CD4-positive, alpha-beta T cell (primary cell): ENCODE results near the gene TMX1. TPM values are rescaled to one million over a fixed set of nuclear protein-coding genes. Genes with fewer than 3 reads are reported as not detected.

Experiments
- ATAC-seq: fragments of 200-7000 bp; cut with Tn5 transposase; one replicate; pipeline ENCODE4 v1.10.0; 2022; ENCODE audit warnings: mild to moderate bottlenecking; ENCODE audit not compliant: poor library complexity
- CTCF ChIA-PET: fragments of 350-600 bp; sonication (Branson Sonifier 250); formaldehyde crosslinking; loops from one replicate; lab custom pipeline; 2021; ENCODE audit warnings: antibody characterized with exemption, inconsistent platforms; lab: Charles Lee
- POLR2A ChIA-PET: fragments of 350-600 bp; sonication (Branson Sonifier 250); formaldehyde crosslinking; loops from one replicate; lab custom pipeline; 2021; ENCODE audit warnings: antibody characterized with exemption, inconsistent platforms; lab: Charles Lee
- DNase-seq, 14 experiments: peaks; one replicate each; pipeline ENCODE4 v3.0.0-alpha.2; 2013 to 2020; ENCODE audit warnings: mixed read lengths in 2 of 14
- H3K27ac ChIP-seq, 2 donors: one replicate each; pipeline versions ENCODE4 v1.5.1 to v1.7.0; 2013; ENCODE audit warnings: low read length in 2 of 2, low read depth in 1 of 2, mild to moderate bottlenecking in 1 of 2
- H3K27me3 ChIP-seq, 2 experiments: 1 replicate in 1 of 2; 2 replicates in 1 of 2; pipeline versions ENCODE4 v1.6.1 to v1.7.0; 2013; ENCODE audit warnings: low read length in 2 of 2, control low read depth in 1 of 2, mild to moderate bottlenecking in 1 of 2, moderate library complexity in 1 of 2; ENCODE audit not compliant: insufficient read depth in 2 of 2, control insufficient read depth in 1 of 2
- H3K36me3 ChIP-seq: one replicate; pipeline ENCODE4 v1.6.1; 2013; ENCODE audit warnings: low read length, control low read depth; ENCODE audit not compliant: insufficient read depth
- H3K4me1 ChIP-seq: one replicate; pipeline ENCODE4 v1.6.1; 2013; ENCODE audit warnings: low read length, control low read depth; ENCODE audit not compliant: insufficient read depth
- H3K4me3 ChIP-seq: one replicate; pipeline ENCODE4 v1.5.1; 2013; ENCODE audit warnings: mild to moderate bottlenecking, low read length, moderate library complexity
- H3K9me3 ChIP-seq, 2 experiments: 1 replicate in 1 of 2; 2 replicates in 1 of 2; pipeline versions ENCODE4 v1.6.1 to v1.7.0; 2013; ENCODE audit warnings: low read length in 2 of 2, mild to moderate bottlenecking in 2 of 2, control low read depth in 1 of 2, moderate library complexity in 1 of 2; ENCODE audit not compliant: control insufficient read depth in 1 of 2, insufficient read depth in 1 of 2
- H3K27ac Mint-ChIP-seq: one replicate; pipeline ENCODE4 v1.8.0; 2020; ENCODE audit warnings: mixed read lengths
- H3K27me3 Mint-ChIP-seq: one replicate; pipeline ENCODE4 v1.8.0; 2021; ENCODE audit warnings: mixed read lengths
- H3K36me3 Mint-ChIP-seq: one replicate; pipeline ENCODE4 v1.8.0; 2021; ENCODE audit warnings: low read depth, mixed read lengths
- H3K4me1 Mint-ChIP-seq: one replicate; pipeline ENCODE4 v1.8.0; 2021; ENCODE audit warnings: low read depth, mixed read lengths
- H3K4me3 Mint-ChIP-seq: one replicate; pipeline ENCODE4 v1.8.0; 2020; ENCODE audit warnings: mild to moderate bottlenecking, mixed read lengths
- H3K9me3 Mint-ChIP-seq: one replicate; pipeline ENCODE4 v1.8.0; 2020; ENCODE audit warnings: mixed read lengths
- intact Hi-C, 2 experiments: fragments of 100-400 bp; cut with DNase I in 1 of 2; cut with micrococcal nuclease in 1 of 2; formaldehyde crosslinking; loops; one replicate each; pipeline versions ENCODE4 v1.15.1 to v1.9.0; 2023 to 2025; cut with DNase I, micrococcal nuclease
- total RNA-seq, 174 experiments: library from RNA in 2 of 174; stranded (reverse) in 2 of 174; gene quantifications; one replicate each; pipeline ENCODE4 v1.2.3 and lab custom pipeline; 2021 to 2026
- TF ChIP-seq, protein P1 (sequence below): fragments of 200-600 bp; IDR thresholded peaks from one replicate; pipeline ENCODE4 v1.8.0; 2022; ENCODE audit warnings: antibody characterized with exemption, mild to moderate bottlenecking

Gene TMX1
- total RNA-seq, 2 experiments from 2014 or later: 9.5 to 11.0 TPM

DNA sequence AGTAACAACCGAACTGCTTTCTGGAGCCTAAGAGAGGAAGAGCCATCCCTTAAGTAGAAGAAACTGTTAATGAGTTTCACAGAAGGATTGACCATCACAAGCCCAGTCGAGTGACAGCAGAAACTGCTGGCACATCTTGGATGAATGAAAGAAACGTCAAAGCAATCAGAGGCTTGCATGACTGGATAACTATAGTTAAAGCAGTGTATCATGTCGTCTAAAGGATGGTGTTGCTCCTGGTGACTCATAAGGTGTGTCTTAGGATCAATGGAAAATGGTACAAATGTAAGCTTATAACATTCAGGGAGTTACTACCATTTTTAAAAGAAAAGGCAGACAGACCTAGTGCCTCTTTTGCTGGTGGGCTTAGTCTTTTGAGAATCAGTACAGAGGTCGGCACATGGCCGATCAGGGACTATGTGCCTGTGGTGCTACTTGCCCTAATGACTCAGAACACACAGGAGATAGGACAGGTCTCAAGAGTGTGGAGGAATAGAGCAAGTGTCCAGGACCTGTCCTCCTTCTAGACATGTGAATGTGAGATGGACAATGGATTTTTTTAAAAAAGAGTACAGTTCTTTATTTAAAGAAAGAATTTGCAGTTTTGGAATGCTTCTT is 55.7 kb downstream of the TMX1 start:
- Histone ChIP-seq H3K9me3 (no peaks in the 10 kb centered on the region), H3K36me3 (no peaks in the 10 kb centered on the region), H3K4me1 (no peaks in the 10 kb centered on the region), H3K4me3 (no peak overlapping the region), H3K27me3 (no peaks in the 10 kb centered on the region), H3K27ac (no peak overlapping the region)
- CTCF ChIA-PET: no interaction called here
- Mint-ChIP-seq H3K27ac (no peak overlapping the region), H3K36me3 (no peaks in the 10 kb centered on the region), H3K4me3 (no peak overlapping the region), H3K9me3 (no peaks in the 10 kb centered on the region), H3K4me1 (no peaks in the 10 kb centered on the region), H3K27me3 (no peaks in the 10 kb centered on the region)
- POLR2A ChIA-PET: no interaction called here
- intact Hi-C loops: no loop called here
- DNase-seq (no peak), ATAC-seq (no peak)
- TF ChIP-seq, protein P1, sequence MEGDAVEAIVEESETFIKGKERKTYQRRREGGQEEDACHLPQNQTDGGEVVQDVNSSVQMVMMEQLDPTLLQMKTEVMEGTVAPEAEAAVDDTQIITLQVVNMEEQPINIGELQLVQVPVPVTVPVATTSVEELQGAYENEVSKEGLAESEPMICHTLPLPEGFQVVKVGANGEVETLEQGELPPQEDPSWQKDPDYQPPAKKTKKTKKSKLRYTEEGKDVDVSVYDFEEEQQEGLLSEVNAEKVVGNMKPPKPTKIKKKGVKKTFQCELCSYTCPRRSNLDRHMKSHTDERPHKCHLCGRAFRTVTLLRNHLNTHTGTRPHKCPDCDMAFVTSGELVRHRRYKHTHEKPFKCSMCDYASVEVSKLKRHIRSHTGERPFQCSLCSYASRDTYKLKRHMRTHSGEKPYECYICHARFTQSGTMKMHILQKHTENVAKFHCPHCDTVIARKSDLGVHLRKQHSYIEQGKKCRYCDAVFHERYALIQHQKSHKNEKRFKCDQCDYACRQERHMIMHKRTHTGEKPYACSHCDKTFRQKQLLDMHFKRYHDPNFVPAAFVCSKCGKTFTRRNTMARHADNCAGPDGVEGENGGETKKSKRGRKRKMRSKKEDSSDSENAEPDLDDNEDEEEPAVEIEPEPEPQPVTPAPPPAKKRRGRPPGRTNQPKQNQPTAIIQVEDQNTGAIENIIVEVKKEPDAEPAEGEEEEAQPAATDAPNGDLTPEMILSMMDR: no peak

DNA sequence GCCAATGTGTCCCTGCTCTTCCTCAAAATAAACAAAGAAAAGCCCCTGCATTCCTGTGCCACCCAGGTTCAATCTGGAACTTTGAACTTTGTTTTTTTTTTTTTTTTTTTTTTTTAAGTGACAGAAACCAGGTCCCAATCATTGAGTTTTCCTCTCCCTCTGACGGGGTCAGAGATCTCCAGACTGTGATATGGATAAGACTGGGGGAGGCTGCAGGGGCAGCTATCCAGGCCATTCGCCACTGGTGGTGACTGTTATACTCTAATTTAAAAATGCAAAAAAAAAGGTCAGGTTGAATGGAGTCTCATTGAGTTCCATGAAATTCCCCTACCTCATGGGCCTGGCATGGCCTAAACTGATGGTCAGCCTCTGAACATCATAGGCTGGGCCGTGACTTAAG is 57.0 kb downstream of the TMX1 start:
- intact Hi-C loops: no loop called here
- H3K4me1 ChIP-seq: no peaks in the 10 kb centered on the region
- Mint-ChIP-seq H3K4me1 (no peaks in the 10 kb centered on the region), H3K27me3 (peaks cover 7% of the 10 kb centered on the region), H3K4me3 (no peak overlapping the region), H3K9me3 (no peaks in the 10 kb centered on the region), H3K27ac (no peak overlapping the region), H3K36me3 (no peaks in the 10 kb centered on the region)
- no peaks in the 10 kb centered on the region for H3K27me3 ChIP-seq
- POLR2A ChIA-PET: no interaction called here
- no peak overlapping the region for H3K27ac ChIP-seq
- DNase-seq: no peak
- TF ChIP-seq, protein P1: no peak
- H3K36me3 ChIP-seq: no peaks in the 10 kb centered on the region
- H3K9me3 ChIP-seq: no peaks in the 10 kb centered on the region
- no peak for ATAC-seq
- CTCF ChIA-PET: no interaction called here
- H3K4me3 ChIP-seq: no peak overlapping the region

DNA sequence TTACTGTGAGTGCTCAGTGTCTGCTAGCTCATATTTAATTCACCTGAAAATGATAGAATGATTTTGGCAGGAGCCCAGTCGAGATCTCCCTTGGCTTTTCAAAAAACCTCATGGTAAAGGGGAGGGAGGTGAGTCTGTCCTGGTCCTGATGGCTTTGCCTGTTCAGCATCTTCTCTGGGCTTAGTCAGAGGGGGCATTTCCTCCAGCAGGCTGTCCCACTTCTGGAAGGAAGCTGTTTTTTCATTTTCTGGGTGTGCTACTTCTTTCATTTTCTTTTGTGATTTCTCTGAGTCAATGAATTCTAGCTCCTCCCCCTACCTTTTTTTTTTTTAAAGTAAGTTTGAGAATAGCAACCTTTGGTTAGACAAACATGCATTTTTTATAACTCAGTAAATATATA is 58.8 kb downstream of the TMX1 start:
- Histone ChIP-seq H3K27me3 (no peaks in the 10 kb centered on the region), H3K36me3 (no peaks in the 10 kb centered on the region), H3K9me3 (no peaks in the 10 kb centered on the region), H3K27ac (no peak overlapping the region), H3K4me3 (no peak overlapping the region), H3K4me1 (no peaks in the 10 kb centered on the region)
- no peak overlapping the region for H3K4me3 Mint-ChIP-seq
- no peaks in the 10 kb centered on the region for H3K36me3 Mint-ChIP-seq
- intact Hi-C loops: no loop called here
- POLR2A ChIA-PET: interaction anchor here (0.6 kb wide), 1 partner anchor 566 kb away, joined by 4 read pairs; no protein-coding TSS in a partner anchor
- TF ChIP-seq, protein P1: no peak
- H3K9me3 Mint-ChIP-seq: no peaks in the 10 kb centered on the region
- H3K4me1 Mint-ChIP-seq: no peaks in the 10 kb centered on the region
- CTCF ChIA-PET: no interaction called here
- ATAC-seq: no peak
- DNase-seq: peak in 1 of 14 experiments; percentile 23
- H3K27ac Mint-ChIP-seq: no peak overlapping the region
- H3K27me3 Mint-ChIP-seq: peaks cover 10% of the 10 kb centered on the region
